Activated naive CD4-positive, alpha-beta T cell treated with anti-CD3 and anti-CD28 coated beads, Interleukin-2, amount 50 U/mL, for 24 hours (primary cell): ENCODE data around the gene HSPA9.

Experiments used
- H3K27ac Mint-ChIP-seq: one replicate; pipeline ENCODE4 v1.8.0; 2021; ENCODE audit warnings: mild to moderate bottlenecking, mixed read lengths
- H3K27me3 Mint-ChIP-seq: one replicate; pipeline ENCODE4 v1.8.0; 2021; ENCODE audit warnings: mixed read lengths
- H3K36me3 Mint-ChIP-seq: one replicate; pipeline ENCODE4 v1.8.0; 2021; ENCODE audit warnings: mixed read lengths
- H3K4me1 Mint-ChIP-seq: one replicate; pipeline ENCODE4 v1.8.0; 2021; ENCODE audit warnings: mixed read lengths
- H3K4me3 Mint-ChIP-seq: one replicate; pipeline ENCODE4 v1.8.0; 2021; ENCODE audit warnings: mild to moderate bottlenecking, mixed read lengths
- H3K9me3 Mint-ChIP-seq: one replicate; pipeline ENCODE4 v1.8.0; 2021; ENCODE audit warnings: mixed read lengths

HSPA9 gene

GRCh38 chr5:138602371-138603000, 27.3 kb upstream of the HSPA9 start:
- H3K9me3 Mint-ChIP-seq = no peaks in the 10 kb centered on the region
- no peak overlapping the region for H3K4me3 Mint-ChIP-seq
- no peak overlapping the region for H3K27ac Mint-ChIP-seq
- peaks cover 21% of the 10 kb centered on the region for H3K4me1 Mint-ChIP-seq
- H3K36me3 Mint-ChIP-seq = no peaks in the 10 kb centered on the region
- peaks cover 18% of the 10 kb centered on the region for H3K27me3 Mint-ChIP-seq

- Mint-ChIP-seq H3K9me3 (no peaks in the 10 kb centered on the region), H3K4me3 (no peak overlapping the region), H3K27ac (no peak overlapping the region), H3K4me1 (peaks cover 21% of the 10 kb centered on the region), H3K36me3 (no peaks in the 10 kb centered on the region), H3K27me3 (peaks cover 17% of the 10 kb centered on the region)
These were observed 26.2 kb upstream of the HSPA9 start for GRCh38 chr5:138601444-138601843.

GRCh38 chr5:138600446-138600845, 25.2 kb upstream of the HSPA9 start:
- no peaks in the 10 kb centered on the region for H3K36me3 Mint-ChIP-seq
- peaks cover 21% of the 10 kb centered on the region for H3K4me1 Mint-ChIP-seq
- no peak overlapping the region for H3K27ac Mint-ChIP-seq
- H3K4me3 Mint-ChIP-seq = no peak overlapping the region
- peaks cover 16% of the 10 kb centered on the region for H3K27me3 Mint-ChIP-seq
- no peaks in the 10 kb centered on the region for H3K9me3 Mint-ChIP-seq

- Mint-ChIP-seq H3K4me1 (peaks cover 8% of the 10 kb centered on the region), H3K4me3 (no peak overlapping the region), H3K9me3 (no peaks in the 10 kb centered on the region), H3K27ac (no peak overlapping the region), H3K36me3 (no peaks in the 10 kb centered on the region), H3K27me3 (peaks cover 15% of the 10 kb centered on the region)
These were observed 22.6 kb upstream of the HSPA9 start for GRCh38 chr5:138597661-138598400.

- H3K27ac Mint-ChIP-seq = no peak overlapping the region
- H3K27me3 Mint-ChIP-seq = peaks cover 11% of the 10 kb centered on the region
- H3K9me3 Mint-ChIP-seq = no peaks in the 10 kb centered on the region
- H3K36me3 Mint-ChIP-seq = no peaks in the 10 kb centered on the region
- no peaks in the 10 kb centered on the region for H3K4me1 Mint-ChIP-seq
- no peak overlapping the region for H3K4me3 Mint-ChIP-seq
These were observed 21.1 kb upstream of the HSPA9 start for GRCh38 chr5:138596105-138596881.

GRCh38 chr5:138595180-138595795, 20.1 kb upstream of the HSPA9 start:
- Mint-ChIP-seq H3K9me3 (no peaks in the 10 kb centered on the region), H3K27me3 (peaks cover 10% of the 10 kb centered on the region)

GRCh38 chr5:138594305-138595058, 19.3 kb upstream of the HSPA9 start:
- Mint-ChIP-seq H3K36me3 (no peaks in the 10 kb centered on the region), H3K27me3 (peaks cover 10% of the 10 kb centered on the region), H3K4me1 (no peaks in the 10 kb centered on the region), H3K27ac (no peak overlapping the region), H3K9me3 (no peaks in the 10 kb centered on the region), H3K4me3 (no peak overlapping the region)

More at GRCh38 chr5:138595180-138595795, 20.1 kb upstream of the HSPA9 start:
- Mint-ChIP-seq H3K27ac (no peak overlapping the region), H3K4me1 (no peaks in the 10 kb centered on the region), H3K4me3 (no peak overlapping the region), H3K36me3 (no peaks in the 10 kb centered on the region)

- no peak overlapping the region for H3K27ac Mint-ChIP-seq
- H3K4me3 Mint-ChIP-seq = no peak overlapping the region
- no peaks in the 10 kb centered on the region for H3K4me1 Mint-ChIP-seq
- H3K36me3 Mint-ChIP-seq = no peaks in the 10 kb centered on the region
- H3K27me3 Mint-ChIP-seq = peaks cover 2% of the 10 kb centered on the region
- H3K9me3 Mint-ChIP-seq = no peaks in the 10 kb centered on the region
These were observed 13.0 kb upstream of the HSPA9 start for GRCh38 chr5:138588013-138588788.

- Mint-ChIP-seq H3K36me3 (no peaks in the 10 kb centered on the region), H3K4me3 (no peak overlapping the region), H3K4me1 (no peaks in the 10 kb centered on the region), H3K27ac (no peak overlapping the region), H3K9me3 (no peaks in the 10 kb centered on the region), H3K27me3 (no peaks in the 10 kb centered on the region)
These were observed 10.0 kb upstream of the HSPA9 start for GRCh38 chr5:138585157-138585556.

- H3K36me3 Mint-ChIP-seq = no peaks in the 10 kb centered on the region
- H3K9me3 Mint-ChIP-seq = no peaks in the 10 kb centered on the region
- H3K4me1 Mint-ChIP-seq = peaks cover 3% of the 10 kb centered on the region
- no peaks in the 10 kb centered on the region for H3K27me3 Mint-ChIP-seq
- no peak overlapping the region for H3K27ac Mint-ChIP-seq
- H3K4me3 Mint-ChIP-seq = no peak overlapping the region
These were observed 8.9 kb upstream of the HSPA9 start for GRCh38 chr5:138583984-138584637.

GRCh38 chr5:138582959-138583358, 7.8 kb upstream of the HSPA9 start:
- no peak overlapping the region for H3K4me3 Mint-ChIP-seq
- peaks cover 3% of the 10 kb centered on the region for H3K4me1 Mint-ChIP-seq
- no peaks in the 10 kb centered on the region for H3K9me3 Mint-ChIP-seq
- no peaks in the 10 kb centered on the region for H3K36me3 Mint-ChIP-seq
- no peak overlapping the region for H3K27ac Mint-ChIP-seq
- H3K27me3 Mint-ChIP-seq = no peaks in the 10 kb centered on the region

- Mint-ChIP-seq H3K27me3 (no peaks in the 10 kb centered on the region), H3K27ac (no peak overlapping the region), H3K4me1 (peaks cover 6% of the 10 kb centered on the region), H3K9me3 (no peaks in the 10 kb centered on the region), H3K4me3 (no peak overlapping the region), H3K36me3 (peaks cover 2% of the 10 kb centered on the region)
These were observed 5.6 kb upstream of the HSPA9 start for GRCh38 chr5:138580777-138581176.

GRCh38 chr5:138580001-138580400, 4.8 kb upstream of the HSPA9 start:
- H3K4me1 Mint-ChIP-seq = peaks cover 11% of the 10 kb centered on the region
- H3K36me3 Mint-ChIP-seq = peaks cover 2% of the 10 kb centered on the region
- no peaks in the 10 kb centered on the region for H3K27me3 Mint-ChIP-seq
- H3K4me3 Mint-ChIP-seq = no peak overlapping the region
- H3K9me3 Mint-ChIP-seq = no peaks in the 10 kb centered on the region
- H3K27ac Mint-ChIP-seq = no peak overlapping the region

- no peaks in the 10 kb centered on the region for H3K9me3 Mint-ChIP-seq
- H3K4me3 Mint-ChIP-seq = no peak overlapping the region
- peaks cover 14% of the 10 kb centered on the region for H3K4me1 Mint-ChIP-seq
- peaks cover 6% of the 10 kb centered on the region for H3K36me3 Mint-ChIP-seq
- H3K27ac Mint-ChIP-seq = no peak overlapping the region
- no peaks in the 10 kb centered on the region for H3K27me3 Mint-ChIP-seq
These were observed 4.3 kb upstream of the HSPA9 start for GRCh38 chr5:138579517-138579863.
